GM21737 (cell line): ENCODE data around the gene FLRT3.
A peak's percentile ranks its signal among the peaks of the same experiment; 100 is the strongest.

Experiments used
- ATAC-seq: cut with Tn5 transposase; IDR thresholded peaks from one replicate; pipeline ENCODE4 v1.9.1; 2021; ENCODE audit warnings: mild to moderate bottlenecking, moderate library complexity; ENCODE audit not compliant: unreplicated experiment

Gene FLRT3

GRCh38 chr20:14337400-14338171 is at the start of gene FLRT3:
Gene FLRT3, minus strand, starts transcription at chr20:14337612. Its CDS starts 10,106 bp downstream, at chr20:14327506.
- peak; percentile 95 for ATAC-seq

GRCh38 chr20:14386726-14387125 is 49.3 kb upstream of the FLRT3 start:
- no peak for ATAC-seq

GRCh38 chr20:14385176-14385740 is 47.8 kb upstream of the FLRT3 start:
- no peak for ATAC-seq

GRCh38 chr20:14384416-14385175 is 47.2 kb upstream of the FLRT3 start:
- ATAC-seq = no peak

GRCh38 chr20:14383335-14383734 is 45.9 kb upstream of the FLRT3 start:
- ATAC-seq = no peak

GRCh38 chr20:14378326-14378725 is 40.9 kb upstream of the FLRT3 start:
- no peak for ATAC-seq

- ATAC-seq = no peak
These were observed 38.1 kb upstream of the FLRT3 start for GRCh38 chr20:14375416-14375985.

GRCh38 chr20:14374196-14374595 is 36.8 kb upstream of the FLRT3 start:
- no peak for ATAC-seq

GRCh38 chr20:14361509-14362345 is 24.3 kb upstream of the FLRT3 start:
- no peak for ATAC-seq

- no peak for ATAC-seq
These were observed 23.0 kb upstream of the FLRT3 start for GRCh38 chr20:14360416-14360815.

GRCh38 chr20:14355791-14356190 is 18.4 kb upstream of the FLRT3 start:
- no peak for ATAC-seq

- no peak for ATAC-seq
These were observed 7.3 kb upstream of the FLRT3 start for GRCh38 chr20:14344746-14345145.

- no peak for ATAC-seq
These were observed 6.2 kb upstream of the FLRT3 start for GRCh38 chr20:14343491-14344065.

- no peak for ATAC-seq
These were observed 5.5 kb upstream of the FLRT3 start for GRCh38 chr20:14342918-14343317.

- no peak for ATAC-seq
These were observed 4.4 kb upstream of the FLRT3 start for GRCh38 chr20:14341801-14342200.

GRCh38 chr20:14336686-14337085 is 726 bp downstream of the FLRT3 start:
- ATAC-seq = no peak

GRCh38 chr20:14335052-14335451 is 2.4 kb downstream of the FLRT3 start:
- ATAC-seq = no peak

- no peak for ATAC-seq
These were observed 3.0 kb downstream of the FLRT3 start for GRCh38 chr20:14334306-14334930.

- no peak for ATAC-seq
These were observed 3.7 kb downstream of the FLRT3 start for GRCh38 chr20:14333721-14334120.

- ATAC-seq = no peak
These were observed 4.5 kb downstream of the FLRT3 start for GRCh38 chr20:14332866-14333265.
